ENCODE results near the gene CFAP61.

CFAP61 gene

DNA sequence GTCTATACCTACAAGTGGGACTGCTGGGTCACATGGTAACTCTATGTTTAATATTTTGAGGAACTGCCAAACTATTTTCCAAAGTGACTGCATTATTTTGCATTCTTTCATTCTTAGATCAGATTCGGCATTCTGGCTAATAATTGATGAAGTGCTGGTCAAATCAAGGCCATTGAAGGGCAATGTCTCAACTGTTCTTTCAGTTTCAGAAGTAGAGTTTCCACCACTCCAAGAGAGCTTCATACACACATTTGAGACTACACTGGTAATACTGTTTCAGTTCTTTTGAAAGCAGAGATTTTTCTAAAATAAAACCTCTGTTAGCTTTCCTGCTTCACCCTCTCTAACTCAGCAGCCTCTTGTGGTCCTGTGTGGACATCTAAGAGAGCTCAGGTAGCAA, 154.5 kb downstream of the CFAP61 start:
- ATAC-seq (ENCODE audit: low read depth), result no peak
- no peaks in the 10 kb centered on the region for H3K36me3 ChIP-seq (ENCODE audit: low read depth)
- H3K9me3 ChIP-seq (ENCODE audit: severe bottlenecking), result no peaks in the 10 kb centered on the region
- TF ChIP-seq, protein P1, sequence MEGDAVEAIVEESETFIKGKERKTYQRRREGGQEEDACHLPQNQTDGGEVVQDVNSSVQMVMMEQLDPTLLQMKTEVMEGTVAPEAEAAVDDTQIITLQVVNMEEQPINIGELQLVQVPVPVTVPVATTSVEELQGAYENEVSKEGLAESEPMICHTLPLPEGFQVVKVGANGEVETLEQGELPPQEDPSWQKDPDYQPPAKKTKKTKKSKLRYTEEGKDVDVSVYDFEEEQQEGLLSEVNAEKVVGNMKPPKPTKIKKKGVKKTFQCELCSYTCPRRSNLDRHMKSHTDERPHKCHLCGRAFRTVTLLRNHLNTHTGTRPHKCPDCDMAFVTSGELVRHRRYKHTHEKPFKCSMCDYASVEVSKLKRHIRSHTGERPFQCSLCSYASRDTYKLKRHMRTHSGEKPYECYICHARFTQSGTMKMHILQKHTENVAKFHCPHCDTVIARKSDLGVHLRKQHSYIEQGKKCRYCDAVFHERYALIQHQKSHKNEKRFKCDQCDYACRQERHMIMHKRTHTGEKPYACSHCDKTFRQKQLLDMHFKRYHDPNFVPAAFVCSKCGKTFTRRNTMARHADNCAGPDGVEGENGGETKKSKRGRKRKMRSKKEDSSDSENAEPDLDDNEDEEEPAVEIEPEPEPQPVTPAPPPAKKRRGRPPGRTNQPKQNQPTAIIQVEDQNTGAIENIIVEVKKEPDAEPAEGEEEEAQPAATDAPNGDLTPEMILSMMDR (IDR thresholded peaks at IDR 0.05; ENCODE audit: poor library complexity, severe bottlenecking), result no peak
- no peak for DNase-seq (ENCODE audit: low spot score)
- H3K4me1 ChIP-seq (ENCODE audit: insufficient read depth, poor library complexity, severe bottlenecking), result no peaks in the 10 kb centered on the region
- no peak overlapping the region for H3K27ac ChIP-seq (ENCODE audit: poor library complexity, severe bottlenecking)
- H3K27me3 ChIP-seq (ENCODE audit: insufficient read depth, poor library complexity, severe bottlenecking), result peaks cover 6% of the 10 kb centered on the region
- H3K4me3 ChIP-seq (ENCODE audit: severe bottlenecking), result no peak overlapping the region

DNA sequence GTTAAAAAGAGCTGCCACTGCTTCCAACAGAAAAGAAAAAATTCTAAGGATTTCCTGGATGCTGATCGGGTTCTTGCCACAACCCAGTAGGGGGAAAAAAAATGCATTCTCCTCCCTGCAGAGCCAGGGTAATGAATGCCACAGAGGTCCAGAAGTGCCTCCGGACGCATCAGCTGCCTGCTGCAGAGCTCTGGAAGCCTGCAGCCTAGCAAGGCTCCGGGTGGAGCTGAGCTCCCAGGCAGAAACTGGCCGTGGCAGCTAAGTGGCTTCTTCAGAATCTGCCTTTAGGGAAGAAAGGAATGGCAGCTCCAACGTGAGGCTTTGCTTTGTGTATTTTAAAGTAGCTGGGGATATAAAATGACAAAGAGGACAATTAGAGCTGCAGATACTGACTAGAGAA, 155.0 kb downstream of the CFAP61 start:
- no peak for DNase-seq (ENCODE audit: low spot score)
- ATAC-seq (ENCODE audit: low read depth), result no peak
- no peak overlapping the region for H3K4me3 ChIP-seq (ENCODE audit: severe bottlenecking)
- no peaks in the 10 kb centered on the region for H3K9me3 ChIP-seq (ENCODE audit: severe bottlenecking)
- TF ChIP-seq, protein P1 (IDR thresholded peaks at IDR 0.05; ENCODE audit: poor library complexity, severe bottlenecking), result no peak
- no peaks in the 10 kb centered on the region for H3K36me3 ChIP-seq (ENCODE audit: low read depth)
- no peaks in the 10 kb centered on the region for H3K4me1 ChIP-seq (ENCODE audit: insufficient read depth, poor library complexity, severe bottlenecking)
- H3K27ac ChIP-seq (ENCODE audit: poor library complexity, severe bottlenecking), result no peak overlapping the region
- H3K27me3 ChIP-seq (ENCODE audit: insufficient read depth, poor library complexity, severe bottlenecking), result peaks cover 6% of the 10 kb centered on the region

DNA sequence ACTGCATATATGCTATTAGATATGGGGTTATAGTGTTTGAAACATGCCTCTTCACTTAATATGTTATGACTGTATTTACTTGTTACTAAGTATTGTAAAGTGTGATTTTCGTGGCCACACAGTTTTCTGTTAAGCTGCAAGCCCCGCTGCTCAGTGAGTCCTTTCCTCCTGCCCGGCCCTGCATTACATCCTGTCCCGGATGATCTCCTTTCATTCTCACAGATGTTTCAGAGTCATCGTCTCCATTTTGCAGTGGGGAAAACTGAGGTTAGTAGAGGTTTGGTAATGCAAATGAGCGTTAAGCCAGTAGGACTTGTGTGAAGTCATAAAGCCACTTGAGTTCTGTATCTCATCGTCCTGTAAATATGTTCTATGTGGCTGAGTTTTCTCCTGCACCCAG, 155.5 kb downstream of the CFAP61 start:
- no peak for DNase-seq (ENCODE audit: low spot score)
- H3K27ac ChIP-seq (ENCODE audit: poor library complexity, severe bottlenecking), result no peak overlapping the region
- H3K9me3 ChIP-seq (ENCODE audit: severe bottlenecking), result no peaks in the 10 kb centered on the region
- no peaks in the 10 kb centered on the region for H3K4me1 ChIP-seq (ENCODE audit: insufficient read depth, poor library complexity, severe bottlenecking)
- no peaks in the 10 kb centered on the region for H3K36me3 ChIP-seq (ENCODE audit: low read depth)
- ATAC-seq (ENCODE audit: low read depth), result no peak
- TF ChIP-seq, protein P1 (IDR thresholded peaks at IDR 0.05; ENCODE audit: poor library complexity, severe bottlenecking), result no peak
- no peak overlapping the region for H3K4me3 ChIP-seq (ENCODE audit: severe bottlenecking)
- H3K27me3 ChIP-seq (ENCODE audit: insufficient read depth, poor library complexity, severe bottlenecking), result peaks cover 6% of the 10 kb centered on the region

DNA sequence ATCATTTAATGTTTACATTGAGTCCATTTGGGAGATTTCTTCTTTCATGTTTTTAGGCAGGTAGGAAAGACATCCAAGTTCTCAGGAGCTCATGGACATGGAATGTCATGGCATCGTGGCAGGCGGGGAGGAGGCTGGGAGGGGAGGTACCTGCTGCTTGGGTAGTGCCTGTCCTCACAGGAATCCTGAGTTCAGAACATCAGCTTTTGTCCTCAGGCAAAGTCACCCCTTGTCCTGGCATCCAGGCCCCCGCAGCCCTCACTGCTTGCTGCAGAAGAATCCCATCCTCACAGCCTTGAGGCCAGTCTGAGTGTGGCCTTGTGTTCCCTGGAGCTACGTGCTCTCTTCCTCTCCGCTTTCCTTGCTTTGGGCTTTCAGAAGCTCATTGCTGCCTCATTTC, 157.4 kb downstream of the CFAP61 start:
- H3K27ac ChIP-seq (ENCODE audit: poor library complexity, severe bottlenecking), result no peak overlapping the region
- no peaks in the 10 kb centered on the region for H3K36me3 ChIP-seq (ENCODE audit: low read depth)
- ATAC-seq (ENCODE audit: low read depth), result no peak
- DNase-seq (ENCODE audit: low spot score), result no peak
- TF ChIP-seq, protein P1 (IDR thresholded peaks at IDR 0.05; ENCODE audit: poor library complexity, severe bottlenecking), result no peak
- no peak overlapping the region for H3K4me3 ChIP-seq (ENCODE audit: severe bottlenecking)
- H3K4me1 ChIP-seq (ENCODE audit: insufficient read depth, poor library complexity, severe bottlenecking), result no peaks in the 10 kb centered on the region
- peaks cover 6% of the 10 kb centered on the region for H3K27me3 ChIP-seq (ENCODE audit: insufficient read depth, poor library complexity, severe bottlenecking)
- H3K9me3 ChIP-seq (ENCODE audit: severe bottlenecking), result no peaks in the 10 kb centered on the region

DNA sequence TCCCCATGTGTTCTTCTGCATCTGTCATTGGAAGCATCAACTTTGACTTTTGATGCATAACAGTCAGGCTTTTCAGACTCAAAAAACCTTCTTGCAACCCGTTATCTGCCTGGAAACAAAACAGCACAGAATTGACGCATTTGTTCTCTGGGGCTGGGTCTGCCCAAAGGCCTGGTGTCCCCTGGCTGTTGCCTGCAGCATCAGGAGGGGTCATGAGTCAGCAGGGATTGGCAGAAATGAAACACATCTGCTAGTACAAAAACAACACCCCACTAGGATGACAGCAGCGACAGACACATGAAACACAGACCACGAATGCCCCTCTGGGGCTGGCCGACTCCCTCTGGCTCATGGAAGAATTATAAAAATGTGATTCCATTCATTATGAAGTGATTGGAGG, 158.0 kb downstream of the CFAP61 start:
- no peak for DNase-seq (ENCODE audit: low spot score)
- no peak overlapping the region for H3K27ac ChIP-seq (ENCODE audit: poor library complexity, severe bottlenecking)
- H3K4me3 ChIP-seq (ENCODE audit: severe bottlenecking), result no peak overlapping the region

More for the DNA sequence above, 158.0 kb downstream of the CFAP61 start:
- peaks cover 11% of the 10 kb centered on the region for H3K27me3 ChIP-seq (ENCODE audit: insufficient read depth, poor library complexity, severe bottlenecking)
- ATAC-seq (ENCODE audit: low read depth), result no peak
- no peaks in the 10 kb centered on the region for H3K36me3 ChIP-seq (ENCODE audit: low read depth)
- H3K9me3 ChIP-seq (ENCODE audit: severe bottlenecking), result no peaks in the 10 kb centered on the region
- no peaks in the 10 kb centered on the region for H3K4me1 ChIP-seq (ENCODE audit: insufficient read depth, poor library complexity, severe bottlenecking)
- TF ChIP-seq, protein P1 (IDR thresholded peaks at IDR 0.05; ENCODE audit: poor library complexity, severe bottlenecking), result no peak
